ENCODE measurements around the gene DHX8. TPM values are rescaled to one million over a fixed set of nuclear protein-coding genes. Genes with fewer than 3 reads are reported as not detected.

The DHX8 gene
- total and polyA plus RNA-seq, 2 of the 8 experiments (the other 6 are each of a cell fraction or from before 2014, with no cell fraction given), result 30.5 to 59.4 TPM

DNA sequence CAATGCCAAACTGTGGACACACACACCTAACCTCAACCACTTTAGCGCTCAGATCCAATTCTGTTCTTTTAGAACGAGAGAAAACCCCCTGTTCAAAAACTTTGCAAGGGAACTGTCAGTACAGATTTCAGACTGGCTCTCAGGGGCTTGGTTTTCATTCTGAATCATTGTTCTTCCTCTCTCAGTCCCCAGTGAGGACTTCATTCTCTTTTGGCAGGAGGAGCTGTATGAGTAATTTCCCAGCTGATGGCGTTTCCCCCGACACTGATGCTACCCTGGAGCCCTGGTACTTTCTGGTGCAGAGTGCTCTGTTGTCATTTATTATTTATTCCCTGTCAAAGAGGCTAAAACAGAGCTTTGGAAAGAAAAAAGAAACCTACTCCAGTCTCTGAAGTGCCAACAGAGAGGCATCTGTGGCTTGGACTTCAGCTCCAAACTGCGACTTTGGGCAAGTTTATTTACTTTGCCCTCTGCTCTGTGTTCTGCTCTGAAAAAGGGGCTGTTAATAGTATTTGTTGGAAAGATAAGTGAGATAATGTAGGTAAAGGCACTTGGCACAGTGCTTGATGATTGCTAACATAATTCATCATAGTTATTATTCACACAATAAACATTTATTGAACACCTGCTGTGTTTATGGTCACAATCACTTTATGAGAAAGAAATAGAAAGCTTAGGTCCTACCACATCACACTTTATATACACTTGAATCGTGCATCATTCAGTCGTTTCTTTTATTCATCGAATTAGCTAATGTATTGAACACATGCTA, 34.0 kb downstream of the DHX8 start:
- Histone ChIP-seq H3K9ac (replicated peaks in 1 of 4; ENCODE audit: extremely low read depth in 1 of 4, low read depth in 3 of 4, low read length in 3 of 4) (no peak overlapping the region), H3K79me2 (ENCODE audit: control insufficient read depth in 1 of 2, insufficient read depth in 2 of 2, low read length in 2 of 2) (no peaks in the 10 kb centered on the region), H3K79me1 (ENCODE audit: low read depth, low read length) (no peaks in the 10 kb centered on the region), H3K4me2 (ENCODE audit: insufficient read depth in 1 of 2, low read depth in 2 of 2, low read length in 2 of 2) (no peak overlapping the region), H4K5ac (ENCODE audit: insufficient read length, low read depth, low read length) (no peak overlapping the region), H3K4me3 (ENCODE audit: extremely low read depth in 1 of 4, insufficient read depth in 2 of 4, low read depth in 3 of 4, low read length in 4 of 4) (no peak overlapping the region), H4K91ac (replicated peaks; ENCODE audit: insufficient read length, low read length) (no peak overlapping the region), H2BK12ac (ENCODE audit: low read depth, low read length) (no peak overlapping the region), H3K9me3 (ENCODE audit: insufficient read depth in 2 of 2, low read depth in 1 of 2, low read length in 1 of 2) (no peaks in the 10 kb centered on the region), H4K20me1 (replicated peaks in 1 of 2; ENCODE audit: control insufficient read depth in 1 of 2, insufficient read depth in 2 of 2, low read length in 2 of 2) (peaks cover 0 to 3% of the 10 kb centered on the region in 2 experiments), H3K4me1 (replicated peaks in 1 of 4; ENCODE audit: control insufficient read depth in 3 of 4, insufficient read depth in 4 of 4, low read length in 3 of 4) (no peaks in the 10 kb centered on the region), H3K23ac (ENCODE audit: insufficient read length) (no peak overlapping the region), H3K56ac (replicated peaks; ENCODE audit: insufficient read length, low read depth, low read length) (no peak overlapping the region), H2BK120ac (replicated peaks; ENCODE audit: low read depth, low read length) (no peak overlapping the region), H2BK20ac (ENCODE audit: low read length) (no peak overlapping the region), H3K18ac (ENCODE audit: extremely low read depth, low read length) (no peak overlapping the region), H3K4ac (replicated peaks; ENCODE audit: insufficient read length, low read depth, low read length) (no peak overlapping the region), H2AK5ac (ENCODE audit: low read depth, low read length) (no peak overlapping the region), H3K36me3 (ENCODE audit: control insufficient read depth in 2 of 4, insufficient read depth in 4 of 4, low read length in 3 of 4) (peaks cover 18 to 70% (median 41%) of the 10 kb centered on the region in 4 experiments), H2BK5ac (ENCODE audit: low read depth, low read length) (no peak overlapping the region), H2BK15ac (ENCODE audit: low read length) (no peak overlapping the region), H4K8ac (ENCODE audit: extremely low read depth, insufficient read depth, low read length) (no peak overlapping the region), H3K27me3 (replicated peaks in 1 of 4; ENCODE audit: control insufficient read depth in 3 of 4, extremely low read depth in 1 of 4, insufficient read depth in 3 of 4, low read length in 3 of 4) (no peaks in the 10 kb centered on the region), H2AFZ (ENCODE audit: low read length) (no peak overlapping the region), H3K27ac (ENCODE audit: low read depth, low read length) (no peak overlapping the region), H3K23me2 (ENCODE audit: low read depth, low read length) (no peaks in the 10 kb centered on the region), H3K14ac (ENCODE audit: insufficient read length) (no peak overlapping the region)
- ChIA-PET POLR2A (ENCODE audit: partially characterized antibody) (interaction anchor here (1.1 to 1.4 kb wide), 2 partner anchors 8 to 10 kb away, joined by 3 to 4 read pairs; no protein-coding TSS in a partner anchor), CTCF (ENCODE audit: partially characterized antibody) (interaction anchor here (0.7 to 3.6 kb wide), 4 partner anchors 25 to 59 kb away, joined by 3 to 11 read pairs (median 3); partner anchors contain the start of gene DHX8)
- FAIRE-seq (no peak), DNase-seq (ENCODE audit: low read depth in 1 of 2, low spot score in 2 of 2) (no peak)
- WGBS, 2 experiments (ENCODE audit: extremely low coverage in 1 of 2, insufficient coverage in 1 of 2, insufficient read length in 1 of 2, insufficient replicate concordance in 2 of 2, low coverage in 1 of 2, low lambda C conversion rate in 2 of 2, missing lambda C conversion rate in 1 of 2), result 90% methylated on average over 8 of the region's 8 CpGs; no CpG with 5 or more reads in 1 of the 2 experiments
- no peak for TF ChIP-seq SIX5 (IDR thresholded peaks at IDR 0.05; ENCODE audit: low read depth, low read length)

All from H1 (cell line).